Measurements from ENCODE around the gene NDUFS6.

Gene NDUFS6

GRCh38 chr5:1770443-1770802, 30.8 kb upstream of the NDUFS6 start:
- DNase-seq (no peak), ATAC-seq (replicated peaks) (no peak)
- no peaks in the 10 kb centered on the region for H3K9me3 Mint-ChIP-seq
- H3K27ac Mint-ChIP-seq, result no peak overlapping the region
- peaks cover 7% of the 10 kb centered on the region for H3K36me3 Mint-ChIP-seq (ENCODE audit: insufficient read depth)
- H3K4me3 Mint-ChIP-seq, result no peak overlapping the region
- no peaks in the 10 kb centered on the region for H3K4me1 Mint-ChIP-seq (ENCODE audit: low read depth in 2 of 2)
- peaks cover 6 to 36% of the 10 kb centered on the region in 2 donors for H3K27me3 Mint-ChIP-seq

GRCh38 chr5:1771149-1772065, 29.8 kb upstream of the NDUFS6 start:
- peaks cover 7% of the 10 kb centered on the region for H3K36me3 Mint-ChIP-seq (ENCODE audit: insufficient read depth)
- no peaks in the 10 kb centered on the region for H3K9me3 Mint-ChIP-seq
- H3K4me1 Mint-ChIP-seq (ENCODE audit: low read depth in 2 of 2), result no peaks in the 10 kb centered on the region
- H3K4me3 Mint-ChIP-seq, result no peak overlapping the region
- ATAC-seq (replicated peaks) (no peak), DNase-seq (no peak)
- H3K27me3 Mint-ChIP-seq, result peaks cover 6 to 30% of the 10 kb centered on the region in 2 donors
- no peak overlapping the region for H3K27ac Mint-ChIP-seq

GRCh38 chr5:1772634-1773033, 28.6 kb upstream of the NDUFS6 start:
- peaks cover 7% of the 10 kb centered on the region for H3K36me3 Mint-ChIP-seq (ENCODE audit: insufficient read depth)
- no peak overlapping the region for H3K4me3 Mint-ChIP-seq
- peak overlapping the region in 1 of 2 donors; percentile 1 for H3K27ac Mint-ChIP-seq
- ATAC-seq (replicated peaks) (peak; percentile 56), DNase-seq (no peak)
- no peaks in the 10 kb centered on the region for H3K4me1 Mint-ChIP-seq (ENCODE audit: low read depth in 2 of 2)
- no peaks in the 10 kb centered on the region for H3K9me3 Mint-ChIP-seq
- H3K27me3 Mint-ChIP-seq, result peaks cover 12 to 31% of the 10 kb centered on the region in 2 donors

GRCh38 chr5:1776831-1777230, 24.4 kb upstream of the NDUFS6 start:
- no peaks in the 10 kb centered on the region for H3K9me3 Mint-ChIP-seq
- no peaks in the 10 kb centered on the region for H3K4me1 Mint-ChIP-seq (ENCODE audit: low read depth in 2 of 2)

GRCh38 chr5:1777281-1778137, 23.7 kb upstream of the NDUFS6 start:
- DNase-seq (no peak), ATAC-seq (replicated peaks) (no peak)
- no peak overlapping the region for H3K4me3 Mint-ChIP-seq

More at GRCh38 chr5:1776831-1777230, 24.4 kb upstream of the NDUFS6 start:
- Mint-ChIP-seq H3K27me3 (peaks cover 8 to 20% of the 10 kb centered on the region in 2 donors), H3K27ac (no peak overlapping the region), H3K4me3 (no peak overlapping the region), H3K36me3 (ENCODE audit: insufficient read depth) (no peaks in the 10 kb centered on the region)
- DNase-seq (no peak), ATAC-seq (replicated peaks) (no peak)

GRCh38 chr5:1778138-1779020, 22.8 kb upstream of the NDUFS6 start:
- no peak for ATAC-seq (replicated peaks)
- H3K27me3 Mint-ChIP-seq, result peaks cover 8 to 14% of the 10 kb centered on the region in 2 donors
- no peak overlapping the region for H3K4me3 Mint-ChIP-seq
- H3K36me3 Mint-ChIP-seq (ENCODE audit: insufficient read depth), result no peaks in the 10 kb centered on the region
- no peak overlapping the region for H3K27ac Mint-ChIP-seq
- H3K4me1 Mint-ChIP-seq (ENCODE audit: low read depth in 2 of 2), result no peaks in the 10 kb centered on the region
- no peak for DNase-seq
- no peaks in the 10 kb centered on the region for H3K9me3 Mint-ChIP-seq

More at GRCh38 chr5:1777281-1778137, 23.7 kb upstream of the NDUFS6 start:
- H3K27me3 Mint-ChIP-seq, result peaks cover 8 to 14% of the 10 kb centered on the region in 2 donors
- no peak overlapping the region for H3K27ac Mint-ChIP-seq
- no peaks in the 10 kb centered on the region for H3K9me3 Mint-ChIP-seq
- H3K4me1 Mint-ChIP-seq (ENCODE audit: low read depth in 2 of 2), result no peaks in the 10 kb centered on the region
- no peaks in the 10 kb centered on the region for H3K36me3 Mint-ChIP-seq (ENCODE audit: insufficient read depth)

- ATAC-seq (replicated peaks) (no peak), DNase-seq (no peak)
- H3K27ac Mint-ChIP-seq, result no peak overlapping the region
- H3K9me3 Mint-ChIP-seq, result no peaks in the 10 kb centered on the region
- H3K4me3 Mint-ChIP-seq, result no peak overlapping the region
- H3K27me3 Mint-ChIP-seq, result peaks cover 9 to 18% of the 10 kb centered on the region in 2 donors
- H3K36me3 Mint-ChIP-seq (ENCODE audit: insufficient read depth), result no peaks in the 10 kb centered on the region
- H3K4me1 Mint-ChIP-seq (ENCODE audit: low read depth in 2 of 2), result peaks cover 0 to under 1% of the 10 kb centered on the region in 2 donors
Measured at GRCh38 chr5:1779021-1779680, 22.1 kb upstream of the NDUFS6 start.

- Mint-ChIP-seq H3K4me1 (ENCODE audit: low read depth in 2 of 2) (peaks cover 4 to 8% of the 10 kb centered on the region in 2 donors), H3K27ac (no peak overlapping the region), H3K9me3 (no peaks in the 10 kb centered on the region), H3K27me3 (peaks cover 17 to 26% of the 10 kb centered on the region in 2 donors), H3K36me3 (ENCODE audit: insufficient read depth) (no peaks in the 10 kb centered on the region), H3K4me3 (no peak overlapping the region)
- DNase-seq (no peak), ATAC-seq (replicated peaks) (no peak)
Measured at GRCh38 chr5:1779782-1780613, 21.2 kb upstream of the NDUFS6 start.

GRCh38 chr5:1780614-1780930, 20.6 kb upstream of the NDUFS6 start:
- H3K4me3 Mint-ChIP-seq, result no peak overlapping the region
- peaks cover 4 to 9% of the 10 kb centered on the region in 2 donors for H3K4me1 Mint-ChIP-seq (ENCODE audit: low read depth in 2 of 2)
- H3K36me3 Mint-ChIP-seq (ENCODE audit: insufficient read depth), result no peaks in the 10 kb centered on the region
- no peaks in the 10 kb centered on the region for H3K9me3 Mint-ChIP-seq
- ATAC-seq (replicated peaks), result no peak
- H3K27ac Mint-ChIP-seq, result peak overlapping the region in 1 of 2 donors; percentile 91
- no peak for DNase-seq
- H3K27me3 Mint-ChIP-seq, result peaks cover 17 to 26% of the 10 kb centered on the region in 2 donors

GRCh38 chr5:1781107-1781506, 20.1 kb upstream of the NDUFS6 start:
- no peak for ATAC-seq (replicated peaks)

GRCh38 chr5:1781726-1782384, 19.4 kb upstream of the NDUFS6 start:
- DNase-seq, result no peak
- no peak overlapping the region for H3K4me3 Mint-ChIP-seq
- no peak for ATAC-seq (replicated peaks)
- peaks cover 4 to 12% of the 10 kb centered on the region in 2 donors for H3K4me1 Mint-ChIP-seq (ENCODE audit: low read depth in 2 of 2)
- H3K27me3 Mint-ChIP-seq, result peaks cover 17 to 26% of the 10 kb centered on the region in 2 donors
- no peaks in the 10 kb centered on the region for H3K36me3 Mint-ChIP-seq (ENCODE audit: insufficient read depth)
- H3K9me3 Mint-ChIP-seq, result no peaks in the 10 kb centered on the region
- H3K27ac Mint-ChIP-seq, result peak overlapping the region; percentile 46 to 91

More at GRCh38 chr5:1781107-1781506, 20.1 kb upstream of the NDUFS6 start:
- Mint-ChIP-seq H3K4me3 (no peak overlapping the region), H3K27me3 (peaks cover 17 to 26% of the 10 kb centered on the region in 2 donors), H3K9me3 (no peaks in the 10 kb centered on the region), H3K36me3 (ENCODE audit: insufficient read depth) (no peaks in the 10 kb centered on the region), H3K27ac (peak overlapping the region in 1 of 2 donors; percentile 91), H3K4me1 (ENCODE audit: low read depth in 2 of 2) (peaks cover 4 to 12% of the 10 kb centered on the region in 2 donors)
- no peak for DNase-seq

Data from effector memory CD8-positive, alpha-beta T cell (primary cell).